HepG2 (cell line): ENCODE results near the gene DHX58. TPM values are rescaled to one million over a fixed set of nuclear protein-coding genes. Genes with fewer than 3 reads are reported as not detected.
A peak's percentile ranks its signal among the peaks of the same experiment; 100 is the strongest.

Source experiments
- BORCS8-MEF2B ChIP-seq: sonication (generic); formaldehyde crosslinking; IDR thresholded peaks from 2 replicates; pipeline ENCODE4 v1.8.0; 2022; ENCODE audit warnings: mild to moderate bottlenecking, missing genetic modification reagents
- CBX1 ChIP-seq: IDR thresholded peaks from one replicate; pipeline ENCODE4 v1.6.1; 2016; ENCODE audit warnings: antibody characterized with exemption, low read depth
- CC2D1A ChIP-seq: sonication (generic); formaldehyde crosslinking; IDR thresholded peaks from 2 replicates; pipeline ENCODE4 v1.8.1; 2023; ENCODE audit warnings: mild to moderate bottlenecking, missing genetic modification reagents
- DR1 ChIP-seq: sonication (generic); formaldehyde crosslinking; IDR thresholded peaks from 2 replicates; pipeline ENCODE4 v1.8.0; 2021; ENCODE audit warnings: mild to moderate bottlenecking, missing genetic modification reagents, inconsistent platforms
- FOXO1 ChIP-seq: sonication (generic); formaldehyde crosslinking; IDR thresholded peaks from 2 replicates; pipeline ENCODE4 v1.4.0; 2020; ENCODE audit warnings: missing genetic modification reagents
- HCFC1 ChIP-seq: fragments of 150-350 bp; IDR thresholded peaks from 2 replicates; pipeline ENCODE4 v1.6.1; 2014; ENCODE audit warnings: low read depth, low read length
- PHF21A ChIP-seq: sonication (generic); formaldehyde crosslinking; IDR thresholded peaks from 2 replicates; pipeline ENCODE4 v1.5.0; 2020; ENCODE audit warnings: mild to moderate bottlenecking, missing genetic modification reagents
- RFXANK ChIP-seq: IDR thresholded peaks from 2 replicates; pipeline ENCODE4 v1.6.1; 2016
- SALL2 ChIP-seq: sonication (generic); formaldehyde crosslinking; IDR thresholded peaks from 2 replicates; pipeline ENCODE4 v1.8.1; 2023; ENCODE audit warnings: mild to moderate bottlenecking, missing genetic modification reagents, inconsistent platforms
- TOPORS ChIP-seq: sonication (generic); formaldehyde crosslinking; IDR thresholded peaks from 2 replicates; pipeline ENCODE4 v1.8.0; 2023; ENCODE audit warnings: mild to moderate bottlenecking, missing genetic modification reagents
- ZBTB20 ChIP-seq: sonication (generic); formaldehyde crosslinking; IDR thresholded peaks from 2 replicates; pipeline ENCODE4 v1.8.1; 2023; ENCODE audit warnings: missing genetic modification reagents, low read depth, mild to moderate bottlenecking, borderline replicate concordance
- ZBTB8A ChIP-seq: sonication (generic); formaldehyde crosslinking; IDR thresholded peaks from 2 replicates; pipeline ENCODE4 v1.4.0; 2020; ENCODE audit warnings: mild to moderate bottlenecking, low read depth, missing genetic modification reagents, borderline replicate concordance
- ZC3H4 ChIP-seq: sonication (generic); formaldehyde crosslinking; IDR thresholded peaks from 2 replicates; pipeline ENCODE4 v1.4.0; 2020; ENCODE audit warnings: missing genetic modification reagents, borderline replicate concordance
- ZKSCAN5 ChIP-seq: sonication (generic); formaldehyde crosslinking; IDR thresholded peaks from 2 replicates; pipeline ENCODE4 v1.5.1; 2020; ENCODE audit warnings: mild to moderate bottlenecking, missing genetic modification reagents
- ZMYM3 ChIP-seq: sonication (generic); formaldehyde crosslinking; IDR thresholded peaks from 2 replicates; pipeline ENCODE4 v1.5.1; 2020; ENCODE audit warnings: mild to moderate bottlenecking, missing genetic modification reagents
- ZNF121 ChIP-seq: sonication (generic); formaldehyde crosslinking; IDR thresholded peaks from 2 replicates; pipeline ENCODE4 v1.5.0; 2020; ENCODE audit warnings: mild to moderate bottlenecking, missing genetic modification reagents
- ZNF263 ChIP-seq: sonication (generic); formaldehyde crosslinking; IDR thresholded peaks from 2 replicates; pipeline ENCODE4 v1.4.0; 2020; ENCODE audit warnings: missing genetic modification reagents
- ZNF329 ChIP-seq: sonication (generic); formaldehyde crosslinking; IDR thresholded peaks from 2 replicates; pipeline ENCODE4 v1.9.0; 2021; ENCODE audit warnings: low read depth, mild to moderate bottlenecking, missing genetic modification reagents
- ZNF354B ChIP-seq: sonication (generic); formaldehyde crosslinking; IDR thresholded peaks from 2 replicates; pipeline ENCODE4 v1.8.0; 2022; ENCODE audit warnings: mild to moderate bottlenecking, missing genetic modification reagents
- ZNF589 ChIP-seq: sonication (generic); formaldehyde crosslinking; conservative IDR thresholded peaks from 2 replicates; pipeline ENCODE4 v1.8.0; 2022; ENCODE audit warnings: mild to moderate bottlenecking, moderate library complexity, missing genetic modification reagents
- ZNF7 ChIP-seq: IDR thresholded peaks from 2 replicates; pipeline ENCODE4 v1.6.1; 2016; ENCODE audit warnings: missing biosample characterization, missing genetic modification reagents
- ZNF724P ChIP-seq: sonication (generic); formaldehyde crosslinking; IDR thresholded peaks from 2 replicates; pipeline ENCODE4 v1.8.0; 2022; ENCODE audit warnings: missing genetic modification reagents, borderline replicate concordance
- polyA plus RNA-seq, 8 experiments: library from polyadenylated mRNA; depleted of rRNA in 3 of 8; stranded (reverse) in 7 of 8; unstranded in 1 of 8; fragments of >200 nt; fragmentation: Illumina TruSeq in 4 of 8; extraction: Trizol in 4 of 8; gene quantifications; 2 replicates each; pipeline versions ENCODE4 v1.2.1 to v1.2.3, GENCODE V29; 2011 to 2016; ENCODE audit warnings: low read depth in 4 of 8, missing spikeins in 1 of 8, mixed read lengths in 1 of 8; ENCODE audit not compliant: insufficient read depth in 1 of 8
- total RNA-seq, 5 experiments: library from RNA; depleted of rRNA; stranded (reverse); fragments of >200 nt; fragmentation: Illumina TruSeq; extraction: Trizol; gene quantifications; 2 replicates each; pipeline ENCODE4 v1.2.3, GENCODE V29; 2016; ENCODE audit warnings: low read depth in 1 of 5
- TF ChIP-seq, protein P1 (sequence below): IDR thresholded peaks from 2 replicates; pipeline ENCODE4 v1.6.1; 2016
- TF ChIP-seq, protein P2 (sequence below): sonication (generic); formaldehyde crosslinking; IDR thresholded peaks from 2 replicates; pipeline ENCODE4 v1.4.0; 2020; ENCODE audit warnings: missing genetic modification reagents, borderline replicate concordance
- TF ChIP-seq, protein P3 (sequence below): sonication (generic); formaldehyde crosslinking; IDR thresholded peaks from 2 replicates; pipeline ENCODE4 v1.8.1; 2023; ENCODE audit warnings: missing genetic modification reagents, mild to moderate bottlenecking, borderline replicate concordance
- TF ChIP-seq, protein P4 (sequence below): IDR thresholded peaks from 2 replicates; pipeline ENCODE4 v1.6.1; 2016; ENCODE audit warnings: low read depth, control low read depth
- TF ChIP-seq, protein P5 (sequence below): sonication (generic); formaldehyde crosslinking; IDR thresholded peaks from 2 replicates; pipeline ENCODE4 v1.4.0; 2020; ENCODE audit warnings: missing genetic modification reagents

Gene DHX58
- total and polyA plus RNA-seq, 2 of the 13 experiments (the other 11 are each of a cell fraction or from before 2014, with no cell fraction given) = 6.7 to 7.8 TPM

DNA sequence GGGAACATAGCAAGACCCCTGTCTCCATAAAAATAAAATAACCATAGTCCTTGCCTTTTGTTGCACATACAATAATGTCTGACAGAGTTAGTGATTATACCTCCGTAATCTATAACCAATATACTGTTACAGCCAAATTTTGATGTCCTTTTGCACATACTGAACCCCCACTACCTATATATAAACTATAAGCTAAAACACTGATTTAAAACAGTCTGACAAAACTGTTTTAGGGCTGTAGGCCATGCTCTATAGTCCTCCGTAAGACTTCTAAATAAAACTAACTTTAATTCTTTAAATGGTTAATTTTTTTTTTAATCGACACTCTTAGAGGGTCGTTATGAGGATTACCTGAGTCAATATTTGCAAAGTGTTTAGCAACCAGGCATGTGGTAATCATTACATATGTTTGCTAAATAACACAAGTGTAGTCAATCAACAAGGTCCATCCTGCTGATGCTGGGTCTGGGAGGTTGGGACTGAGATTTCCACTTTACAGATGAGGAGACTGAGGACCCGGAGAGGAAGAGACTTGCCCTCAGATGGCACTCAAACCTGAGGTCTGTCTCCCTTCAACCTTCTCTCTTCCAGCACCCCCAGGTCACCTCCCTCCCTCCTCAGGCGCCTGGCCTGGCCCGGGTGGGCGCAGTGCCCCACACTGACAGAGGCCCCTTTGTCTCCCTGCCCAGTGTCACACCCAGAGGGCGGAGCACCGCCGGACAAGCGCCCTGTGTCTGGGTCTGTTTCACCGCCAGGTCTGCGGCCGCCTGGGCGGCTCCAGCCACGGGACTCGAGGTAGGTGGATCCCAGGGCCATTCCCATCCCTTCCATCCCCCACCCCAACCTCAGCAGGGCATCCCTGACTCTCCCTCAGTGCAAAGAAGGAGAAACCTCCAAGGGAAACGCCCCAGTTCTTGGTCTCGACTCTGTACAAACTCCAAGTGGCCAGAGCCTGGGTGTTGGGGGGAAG, 24.5 kb downstream of the DHX58 start (continued):
- TF ChIP-seq ZMYM3 (peak; percentile 99), ZNF354B (no peak), ZBTB8A (CRISPR knock-in tag) (no peak), TOPORS (no peak), ZNF121 (CRISPR knock-in tag) (0 out of 2 replicates have a peak, but pooled peaks have one; percentile 46), ZC3H4 (CRISPR knock-in tag) (no peak), ZKSCAN5 (CRISPR knock-in tag) (no peak), BORCS8-MEF2B (0 out of 2 replicates have a peak, but pooled peaks have one; percentile 28), DR1 (CRISPR knock-in tag) (no peak), ZNF589 (CRISPR knock-in tag) (no peak), RFXANK (CRISPR knock-in tag) (no peak), CC2D1A (no peak), ZNF263 (CRISPR knock-in tag) (0 out of 2 replicates have a peak, but pooled peaks have one; percentile 2), CBX1 (no peak), FOXO1 (CRISPR knock-in tag) (peak; percentile 55; the same call in 1 of the 2 replicates), PHF21A (peak; percentile 88; the same call in 1 of the 2 replicates), ZNF329 (CRISPR knock-in tag) (no peak), SALL2 (CRISPR knock-in tag) (0 out of 2 replicates have a peak, but pooled peaks have one; percentile 65), HCFC1 (no peak), ZNF724P (CRISPR knock-in tag) (0 out of 2 replicates have a peak, but pooled peaks have one; percentile 24), ZNF7 (CRISPR knock-in tag) (peak; percentile 80), ZBTB20 (no peak)
- TF ChIP-seq, protein P1, sequence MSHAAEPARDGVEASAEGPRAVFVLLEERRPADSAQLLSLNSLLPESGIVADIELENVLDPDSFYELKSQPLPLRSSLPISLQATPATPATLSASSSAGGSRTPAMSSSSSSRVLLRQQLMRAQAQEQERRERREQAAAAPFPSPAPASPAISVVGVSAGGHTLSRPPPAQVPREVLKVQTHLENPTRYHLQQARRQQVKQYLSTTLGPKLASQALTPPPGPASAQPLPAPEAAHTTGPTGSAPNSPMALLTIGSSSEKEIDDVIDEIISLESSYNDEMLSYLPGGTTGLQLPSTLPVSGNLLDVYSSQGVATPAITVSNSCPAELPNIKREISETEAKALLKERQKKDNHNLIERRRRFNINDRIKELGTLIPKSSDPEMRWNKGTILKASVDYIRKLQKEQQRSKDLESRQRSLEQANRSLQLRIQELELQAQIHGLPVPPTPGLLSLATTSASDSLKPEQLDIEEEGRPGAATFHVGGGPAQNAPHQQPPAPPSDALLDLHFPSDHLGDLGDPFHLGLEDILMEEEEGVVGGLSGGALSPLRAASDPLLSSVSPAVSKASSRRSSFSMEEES = peak; percentile 73
- TF ChIP-seq, protein P2, sequence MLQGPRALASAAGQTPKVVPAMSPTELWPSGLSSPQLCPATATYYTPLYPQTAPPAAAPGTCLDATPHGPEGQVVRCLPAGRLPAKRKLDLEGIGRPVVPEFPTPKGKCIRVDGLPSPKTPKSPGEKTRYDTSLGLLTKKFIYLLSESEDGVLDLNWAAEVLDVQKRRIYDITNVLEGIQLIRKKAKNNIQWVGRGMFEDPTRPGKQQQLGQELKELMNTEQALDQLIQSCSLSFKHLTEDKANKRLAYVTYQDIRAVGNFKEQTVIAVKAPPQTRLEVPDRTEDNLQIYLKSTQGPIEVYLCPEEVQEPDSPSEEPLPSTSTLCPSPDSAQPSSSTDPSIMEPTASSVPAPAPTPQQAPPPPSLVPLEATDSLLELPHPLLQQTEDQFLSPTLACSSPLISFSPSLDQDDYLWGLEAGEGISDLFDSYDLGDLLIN = no peak
- TF ChIP-seq, protein P3, sequence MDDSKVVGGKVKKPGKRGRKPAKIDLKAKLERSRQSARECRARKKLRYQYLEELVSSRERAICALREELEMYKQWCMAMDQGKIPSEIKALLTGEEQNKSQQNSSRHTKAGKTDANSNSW (CRISPR knock-in tag) = no peak
- TF ChIP-seq, protein P4, sequence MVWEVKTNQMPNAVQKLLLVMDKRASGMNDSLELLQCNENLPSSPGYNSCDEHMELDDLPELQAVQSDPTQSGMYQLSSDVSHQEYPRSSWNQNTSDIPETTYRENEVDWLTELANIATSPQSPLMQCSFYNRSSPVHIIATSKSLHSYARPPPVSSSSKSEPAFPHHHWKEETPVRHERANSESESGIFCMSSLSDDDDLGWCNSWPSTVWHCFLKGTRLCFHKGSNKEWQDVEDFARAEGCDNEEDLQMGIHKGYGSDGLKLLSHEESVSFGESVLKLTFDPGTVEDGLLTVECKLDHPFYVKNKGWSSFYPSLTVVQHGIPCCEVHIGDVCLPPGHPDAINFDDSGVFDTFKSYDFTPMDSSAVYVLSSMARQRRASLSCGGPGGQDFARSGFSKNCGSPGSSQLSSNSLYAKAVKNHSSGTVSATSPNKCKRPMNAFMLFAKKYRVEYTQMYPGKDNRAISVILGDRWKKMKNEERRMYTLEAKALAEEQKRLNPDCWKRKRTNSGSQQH (CRISPR knock-in tag) = no peak
- TF ChIP-seq, protein P5, sequence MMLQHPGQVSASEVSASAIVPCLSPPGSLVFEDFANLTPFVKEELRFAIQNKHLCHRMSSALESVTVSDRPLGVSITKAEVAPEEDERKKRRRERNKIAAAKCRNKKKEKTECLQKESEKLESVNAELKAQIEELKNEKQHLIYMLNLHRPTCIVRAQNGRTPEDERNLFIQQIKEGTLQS (CRISPR knock-in tag) = no peak
